GM12878 (cell line): Measurements from ENCODE around the gene FAF1.

Experiments used
- CTCF ChIP-seq, 3 experiments: IDR thresholded peaks in 2 of 3; conservative IDR thresholded peaks in 1 of 3; 2 replicates each; pipeline ENCODE4 v1.5.1; 2011; ENCODE audit warnings: low read depth in 3 of 3, low read length in 3 of 3, mild to moderate bottlenecking in 3 of 3, control low read depth in 2 of 3, moderate library complexity in 2 of 3, inconsistent platforms in 1 of 3, mixed read lengths in 1 of 3; ENCODE audit not compliant: control insufficient read depth in 2 of 3, insufficient read depth in 1 of 3; ENCODE audit errors: extremely low read depth in 1 of 3
- EP300 ChIP-seq, 2 experiments: fragments of 150-350 bp in 1 of 2; IDR thresholded peaks; 2 replicates each; pipeline ENCODE4 v1.6.1; 2011 to 2012; ENCODE audit warnings: low read depth in 2 of 2, low read length in 2 of 2, borderline replicate concordance in 1 of 2, improper control_type of control experiment in 1 of 2, inconsistent platforms in 1 of 2; ENCODE audit not compliant: control insufficient read depth in 1 of 2
- EZH2 ChIP-seq: IDR thresholded peaks from 2 replicates; pipeline ENCODE4 v1.6.1; 2012; ENCODE audit warnings: low read depth, mild to moderate bottlenecking, control low read depth, inconsistent platforms, low read length, borderline replicate concordance; ENCODE audit not compliant: control insufficient read depth
- GABPA ChIP-seq: IDR thresholded peaks from 2 replicates; pipeline ENCODE4 v1.6.1; 2014; ENCODE audit warnings: antibody characterized with exemption, low read depth, mild to moderate bottlenecking, inconsistent platforms
- KAT2A ChIP-seq: conservative IDR thresholded peaks from 2 replicates; pipeline ENCODE4 v1.6.1; 2011; ENCODE audit warnings: low read depth, low read length; ENCODE audit not compliant: control insufficient read depth
- PKNOX1 ChIP-seq: fragments of 450-650 bp; IDR thresholded peaks from 2 replicates; pipeline ENCODE4 v1.6.1; 2016; ENCODE audit warnings: mild to moderate bottlenecking
- POLR2A ChIP-seq: IDR thresholded peaks from 2 replicates; pipeline ENCODE4 v1.6.1; 2011; ENCODE audit warnings: low read depth, mild to moderate bottlenecking, low read length
- POLR2AphosphoS5 ChIP-seq: IDR thresholded peaks from 2 replicates; pipeline ENCODE4 v1.6.1; 2011; ENCODE audit warnings: mild to moderate bottlenecking, low read length, inconsistent platforms
- RAD21 ChIP-seq: IDR thresholded peaks from 2 replicates; pipeline ENCODE4 v1.6.1; 2011; ENCODE audit warnings: mild to moderate bottlenecking, low read depth, low read length, moderate library complexity; ENCODE audit not compliant: insufficient read depth
- SIN3A ChIP-seq: IDR thresholded peaks from 2 replicates; pipeline ENCODE4 v1.6.1; 2012; ENCODE audit warnings: low read depth, low read length, improper control_type of control experiment
- TAF1 ChIP-seq: IDR thresholded peaks from 2 replicates; pipeline ENCODE4 v1.6.1; 2011; ENCODE audit warnings: mild to moderate bottlenecking, low read depth, low read length, borderline replicate concordance
- USF2 ChIP-seq: IDR thresholded peaks from 2 replicates; pipeline ENCODE4 v1.6.1; 2011; ENCODE audit warnings: low read depth, low read length, improper control_type of control experiment, borderline replicate concordance

DNA sequence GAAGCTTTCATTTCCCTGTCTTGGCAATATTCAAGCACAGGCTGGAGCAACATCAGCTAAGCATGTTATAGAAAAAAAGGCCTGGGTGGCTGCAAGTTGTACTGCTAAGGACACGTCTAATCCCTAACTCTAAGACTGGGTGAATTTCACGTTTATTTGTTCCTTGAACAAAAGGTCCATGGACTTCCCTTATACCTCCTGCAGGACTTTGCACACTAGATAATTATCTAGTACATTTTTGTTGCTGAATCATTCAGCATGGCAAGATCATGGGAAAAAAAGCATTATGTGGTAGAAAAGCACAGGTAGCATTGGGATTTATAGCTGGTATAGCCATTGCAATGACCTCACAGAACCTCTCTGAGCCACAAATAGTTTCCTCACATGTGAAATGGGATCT lies 406.1 kb downstream of the FAF1 start:
- TF ChIP-seq CTCF (IDR thresholded peaks at IDR 0.05 in 2 of 3, conservative IDR thresholded peaks at IDR 0.05 in 1 of 3; ENCODE audit: control insufficient read depth in 2 of 3, extremely low read depth in 1 of 3, insufficient read depth in 1 of 3, low read depth in 3 of 3, low read length in 3 of 3) (no peak), EZH2 (no peak), KAT2A (no peak), USF2 (no peak), POLR2AphosphoS5 (no peak), RAD21 (no peak), EP300 (IDR thresholded peaks at IDR 0.05; ENCODE audit: borderline replicate concordance in 1 of 2, control insufficient read depth in 1 of 2, low read depth in 2 of 2, low read length in 2 of 2) (no peak), TAF1 (no peak), GABPA (no peak), PKNOX1 (no peak), SIN3A (no peak), POLR2A (no peak)
